GM18951 (cell line): ENCODE results near the gene SOCS1.

ENCODE experiments used
- POLR2A ChIP-seq: IDR thresholded peaks from 4 replicates; pipeline ENCODE4 v1.6.1; 2011; ENCODE audit warnings: mild to moderate bottlenecking; ENCODE audit not compliant: insufficient read length, insufficient read depth; ENCODE audit errors: extremely low read depth
- in situ Hi-C: fragments of 300-500 bp; cut with MboI; formaldehyde crosslinking; loops from one replicate; pipeline ENCODE4 v1.12.0; 2022; ENCODE audit warnings: low sequenced_read_pairs, mixed read lengths, inconsistent platforms; ENCODE audit not compliant: unreplicated experiment

Gene SOCS1

DNA sequence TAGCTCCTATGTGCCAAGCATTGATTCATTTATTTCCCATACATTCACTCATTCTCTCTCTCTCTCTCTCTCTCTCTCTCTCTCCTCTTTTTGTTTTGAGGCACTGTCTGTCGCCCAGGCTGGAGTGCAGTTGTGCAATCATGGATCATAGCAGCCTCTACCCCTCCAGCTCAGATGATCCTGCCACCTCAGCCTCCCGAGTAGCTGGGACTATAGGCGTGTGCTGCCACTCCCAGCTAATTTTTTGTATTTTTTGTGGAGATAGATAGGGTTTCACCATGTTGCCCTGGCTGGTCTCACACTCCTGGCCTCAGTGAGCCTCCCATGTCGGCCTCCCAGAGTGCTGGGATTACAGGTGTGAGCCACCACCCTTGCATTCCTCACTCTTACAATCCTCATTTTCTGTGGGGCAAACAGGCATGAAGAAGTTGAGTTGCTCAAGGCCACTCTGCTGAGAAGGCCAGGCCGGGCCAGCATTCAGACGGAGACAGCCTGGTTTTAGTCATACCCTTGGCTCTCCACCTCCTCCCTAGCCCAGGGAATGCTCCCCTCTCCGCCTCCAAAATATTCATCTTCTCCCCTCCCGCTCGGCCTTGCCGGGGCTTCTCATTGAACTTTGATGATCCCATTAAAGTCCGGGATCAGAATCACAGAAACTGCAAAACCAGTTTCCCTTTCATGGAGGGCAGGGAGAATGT, 21.0 kb upstream of the SOCS1 start:
- in situ Hi-C loops = no loop called here
- no peak for TF ChIP-seq POLR2A

- TF ChIP-seq POLR2A = no peak
- in situ Hi-C loops = no loop called here
Measured at GRCh38 chr16:11276143-11276895, 20.3 kb upstream of the SOCS1 start, which contains the start of gene PRM2. PRM2 (minus strand) TSS chr16:11276480; CDS start chr16:11276370, 110 bp downstream.

- in situ Hi-C loops = no loop called here
- TF ChIP-seq POLR2A = no peak
Measured at GRCh38 chr16:11274964-11275363, 19.0 kb upstream of the SOCS1 start.

- in situ Hi-C loops = no loop called here
- TF ChIP-seq POLR2A = no peak
Measured at GRCh38 chr16:11273721-11274324, 17.8 kb upstream of the SOCS1 start.

- in situ Hi-C loops = no loop called here
- TF ChIP-seq POLR2A = no peak
Measured at GRCh38 chr16:11272921-11273720, 17.1 kb upstream of the SOCS1 start, which contains the start of gene PRM3. PRM3 (minus strand) TSS chr16:11273629; CDS start chr16:11273595, 34 bp downstream.

GRCh38 chr16:11272484-11272883, 16.5 kb upstream of the SOCS1 start:
- in situ Hi-C loops = no loop called here
- no peak for TF ChIP-seq POLR2A

- in situ Hi-C loops = no loop called here
Measured at GRCh38 chr16:11271610-11272009, 15.6 kb upstream of the SOCS1 start.

GRCh38 chr16:11270602-11271162, 14.7 kb upstream of the SOCS1 start:
- TF ChIP-seq POLR2A = no peak
- in situ Hi-C loops = no loop called here

More at GRCh38 chr16:11271610-11272009, 15.6 kb upstream of the SOCS1 start:
- no peak for TF ChIP-seq POLR2A

DNA sequence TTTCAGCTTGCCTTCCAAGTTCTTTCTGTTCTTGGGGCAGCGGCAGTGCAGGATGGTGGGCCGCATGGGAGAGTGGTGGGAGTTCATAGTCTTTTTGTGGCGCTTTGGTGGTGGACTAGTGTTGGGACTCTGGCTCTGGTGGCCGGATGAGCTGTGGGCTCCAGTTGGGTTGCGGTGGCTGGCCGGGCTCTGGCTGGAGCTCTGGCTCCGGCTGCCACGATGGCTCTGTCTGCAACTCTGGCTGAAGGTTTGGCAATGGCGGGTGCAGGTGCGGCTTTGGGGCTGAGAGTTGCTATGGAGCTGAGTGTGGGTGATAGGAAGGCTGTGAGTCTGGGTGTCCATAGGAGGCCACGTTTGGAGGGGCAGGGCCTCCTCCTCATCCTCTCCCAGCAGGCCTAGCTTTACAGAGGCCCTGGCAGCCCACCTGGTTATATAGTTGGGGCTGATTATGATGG, 12.9 kb upstream of the SOCS1 start, which contains the start of gene TNP2:
Gene TNP2, minus strand, starts transcription at position 405 of the 455 bp plus-strand sequence. Its CDS starts 63 bp downstream, at position 342.
- in situ Hi-C loops = no loop called here
- no peak for TF ChIP-seq POLR2A

GRCh38 chr16:11265124-11265523, 9.1 kb upstream of the SOCS1 start:
- TF ChIP-seq POLR2A = no peak
- in situ Hi-C loops = no loop called here

- in situ Hi-C loops = loop anchor here (5.0 kb wide), 1 partner anchor 83 kb away; the partner anchor contains the start of gene RMI2
- TF ChIP-seq POLR2A = no peak
Measured at GRCh38 chr16:11264155-11264832, 8.3 kb upstream of the SOCS1 start.

- in situ Hi-C loops = loop anchor here (5.0 kb wide), 1 partner anchor 84 kb away; the partner anchor contains the start of gene RMI2
- no peak for TF ChIP-seq POLR2A
Measured at GRCh38 chr16:11263737-11264136, 7.7 kb upstream of the SOCS1 start.
